Lower lobe of right lung (tissue), 2 donors: Measurements from ENCODE around the gene MACROD2. TPM values are rescaled to one million over a fixed set of nuclear protein-coding genes. Genes with fewer than 3 reads are reported as not detected.

Source experiments
- ATAC-seq, 2 donors: fragments of 200-7000 bp; cut with Tn5 transposase; one replicate each; pipeline ENCODE4 v1.9.1; 2020 to 2022; ENCODE audit warnings: mild to moderate bottlenecking in 2 of 2, moderate library complexity in 2 of 2
- DNase-seq: peaks from one replicate; pipeline ENCODE4 v3.0.0-alpha.2; 2020
- H3K27ac ChIP-seq: fragments of 200-600 bp; one replicate; pipeline ENCODE4 v1.8.0; 2022
- H3K27me3 ChIP-seq: fragments of 200-600 bp; one replicate; pipeline ENCODE4 v1.8.0; 2022; ENCODE audit warnings: low read depth
- H3K36me3 ChIP-seq: fragments of 200-600 bp; one replicate; pipeline ENCODE4 v1.8.0; 2022; ENCODE audit warnings: mild to moderate bottlenecking
- H3K4me1 ChIP-seq: fragments of 200-600 bp; one replicate; pipeline ENCODE4 v1.8.0; 2022
- H3K4me3 ChIP-seq: fragments of 200-600 bp; one replicate; pipeline ENCODE4 v1.8.0; 2022; ENCODE audit warnings: mild to moderate bottlenecking
- H3K9me3 ChIP-seq: fragments of 200-600 bp; one replicate; pipeline ENCODE4 v1.8.0; 2022
- intact Hi-C: fragments of 100-400 bp; cut with DNase I; formaldehyde crosslinking; loops from one replicate; pipeline ENCODE4 v1.11.0; 2022
- total RNA-seq: library from RNA; stranded (reverse); fragmentation: NEBNext Ultra II Directional; extraction: Animal tissue kit (Norgen Biotek cat#: 25700); gene quantifications from one replicate; pipeline ENCODE4 v1.2.1, GENCODE V29; 2021
- TF ChIP-seq, protein P1 (sequence below): fragments of 200-600 bp; IDR thresholded peaks from one replicate; pipeline ENCODE4 v1.8.0; 2022; ENCODE audit warnings: antibody characterized with exemption, mild to moderate bottlenecking
- donor health status: DM: no; HTN: yes; CAD: no; lungs with severe emphysema.

Gene MACROD2
- total RNA-seq, 1 donor from 2014 or later: 73.0 TPM

DNA sequence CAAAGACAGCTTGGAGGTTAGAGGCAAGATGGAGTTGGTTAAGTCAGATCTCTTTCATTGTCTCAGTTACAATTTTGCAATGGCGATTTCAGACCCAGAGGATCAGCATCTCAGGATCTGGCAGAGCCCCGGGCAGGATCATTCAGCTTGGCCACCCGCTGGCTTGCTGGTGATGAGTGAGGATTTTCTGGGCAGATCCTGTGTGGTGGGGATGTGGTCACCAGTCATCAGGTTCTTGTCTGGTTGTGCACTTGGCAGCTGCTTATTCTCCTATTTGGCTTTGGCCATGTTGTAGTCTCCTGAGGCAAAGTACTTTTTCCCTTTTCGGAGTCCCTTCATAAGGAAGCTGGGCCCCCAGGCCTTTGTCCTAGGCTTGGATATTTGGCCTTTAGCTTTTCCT, 1624.0 kb downstream of the MACROD2 start:
- intact Hi-C loops: no loop called here
- DNase-seq: no peak
- Histone ChIP-seq H3K27me3 (no peaks in the 10 kb centered on the region), H3K36me3 (no peaks in the 10 kb centered on the region), H3K9me3 (no peaks in the 10 kb centered on the region), H3K4me1 (no peaks in the 10 kb centered on the region), H3K4me3 (no peak overlapping the region), H3K27ac (no peak overlapping the region)
- no peak for ATAC-seq
- TF ChIP-seq, protein P1, sequence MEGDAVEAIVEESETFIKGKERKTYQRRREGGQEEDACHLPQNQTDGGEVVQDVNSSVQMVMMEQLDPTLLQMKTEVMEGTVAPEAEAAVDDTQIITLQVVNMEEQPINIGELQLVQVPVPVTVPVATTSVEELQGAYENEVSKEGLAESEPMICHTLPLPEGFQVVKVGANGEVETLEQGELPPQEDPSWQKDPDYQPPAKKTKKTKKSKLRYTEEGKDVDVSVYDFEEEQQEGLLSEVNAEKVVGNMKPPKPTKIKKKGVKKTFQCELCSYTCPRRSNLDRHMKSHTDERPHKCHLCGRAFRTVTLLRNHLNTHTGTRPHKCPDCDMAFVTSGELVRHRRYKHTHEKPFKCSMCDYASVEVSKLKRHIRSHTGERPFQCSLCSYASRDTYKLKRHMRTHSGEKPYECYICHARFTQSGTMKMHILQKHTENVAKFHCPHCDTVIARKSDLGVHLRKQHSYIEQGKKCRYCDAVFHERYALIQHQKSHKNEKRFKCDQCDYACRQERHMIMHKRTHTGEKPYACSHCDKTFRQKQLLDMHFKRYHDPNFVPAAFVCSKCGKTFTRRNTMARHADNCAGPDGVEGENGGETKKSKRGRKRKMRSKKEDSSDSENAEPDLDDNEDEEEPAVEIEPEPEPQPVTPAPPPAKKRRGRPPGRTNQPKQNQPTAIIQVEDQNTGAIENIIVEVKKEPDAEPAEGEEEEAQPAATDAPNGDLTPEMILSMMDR: no peak

DNA sequence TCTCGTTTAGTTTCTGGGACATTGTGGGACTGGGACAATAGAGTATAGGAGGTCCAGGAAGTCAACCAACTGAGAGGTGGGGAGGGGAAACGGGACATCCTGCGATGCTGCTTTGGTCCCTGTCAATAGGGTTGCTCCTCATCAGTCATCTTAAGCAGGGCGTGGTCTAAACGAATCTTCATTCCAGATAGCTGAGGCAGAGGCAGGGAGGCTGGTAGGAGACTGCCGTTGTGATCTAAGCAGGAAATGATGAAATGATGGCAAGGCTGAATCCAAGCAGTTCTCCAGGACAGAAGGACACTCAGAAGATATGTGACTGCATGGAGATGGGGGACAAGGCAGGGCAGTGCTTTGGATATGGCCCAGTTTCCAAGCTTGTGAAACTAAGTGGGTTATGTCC, 1624.5 kb downstream of the MACROD2 start:
- TF ChIP-seq, protein P1: no peak

DNA sequence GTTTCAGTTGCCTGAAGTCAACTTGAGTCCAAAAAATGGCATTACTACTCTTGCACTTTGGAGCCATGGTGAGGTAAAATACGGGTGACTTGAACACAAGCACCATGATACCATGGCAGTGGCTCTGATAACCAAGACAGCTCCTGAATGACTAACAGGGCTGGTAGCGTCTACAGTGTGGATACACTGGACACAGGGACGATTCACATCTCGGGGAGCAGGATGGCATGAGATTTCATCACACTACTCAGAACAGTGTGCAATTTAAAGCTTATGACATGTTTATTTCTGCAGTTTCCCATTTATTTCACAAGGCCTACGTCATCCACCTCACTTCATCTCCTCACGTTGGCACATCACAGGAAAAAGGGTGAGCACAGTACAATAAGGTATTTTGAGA, 1627.1 kb downstream of the MACROD2 start:
- intact Hi-C loops: no loop called here
- no peak overlapping the region for H3K27ac ChIP-seq
- no peaks in the 10 kb centered on the region for H3K9me3 ChIP-seq
- H3K27me3 ChIP-seq: no peaks in the 10 kb centered on the region
- ATAC-seq (no peak), DNase-seq (no peak)
- H3K4me3 ChIP-seq: no peak overlapping the region
- TF ChIP-seq, protein P1: no peak
- no peaks in the 10 kb centered on the region for H3K4me1 ChIP-seq
- no peaks in the 10 kb centered on the region for H3K36me3 ChIP-seq

More for the DNA sequence above, 1624.5 kb downstream of the MACROD2 start:
- no peak for ATAC-seq
- Histone ChIP-seq H3K4me1 (no peaks in the 10 kb centered on the region), H3K4me3 (no peak overlapping the region), H3K27ac (no peak overlapping the region), H3K9me3 (no peaks in the 10 kb centered on the region), H3K27me3 (no peaks in the 10 kb centered on the region), H3K36me3 (no peaks in the 10 kb centered on the region)
- intact Hi-C loops: no loop called here
- DNase-seq: no peak

DNA sequence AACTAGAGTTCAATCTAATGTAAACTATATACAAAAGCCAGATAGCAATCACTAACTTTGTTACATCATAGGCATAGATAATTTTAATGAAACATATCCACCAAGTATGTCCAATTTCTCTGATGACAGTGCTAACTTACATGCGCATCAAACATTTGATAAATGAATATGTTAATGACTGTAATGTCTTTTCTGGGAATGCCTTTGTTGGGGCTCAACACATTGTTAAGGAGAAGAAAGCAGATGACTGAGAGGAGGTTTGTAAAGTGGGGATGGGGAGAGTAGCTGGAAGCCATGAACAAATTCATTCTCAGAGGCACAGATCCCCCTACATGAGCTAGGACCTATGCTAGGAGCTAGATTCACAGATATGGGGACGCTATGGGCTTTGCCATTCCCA, 1627.9 kb downstream of the MACROD2 start:
- no peak for ATAC-seq
- no peak overlapping the region for H3K27ac ChIP-seq
- intact Hi-C loops: no loop called here

DNA sequence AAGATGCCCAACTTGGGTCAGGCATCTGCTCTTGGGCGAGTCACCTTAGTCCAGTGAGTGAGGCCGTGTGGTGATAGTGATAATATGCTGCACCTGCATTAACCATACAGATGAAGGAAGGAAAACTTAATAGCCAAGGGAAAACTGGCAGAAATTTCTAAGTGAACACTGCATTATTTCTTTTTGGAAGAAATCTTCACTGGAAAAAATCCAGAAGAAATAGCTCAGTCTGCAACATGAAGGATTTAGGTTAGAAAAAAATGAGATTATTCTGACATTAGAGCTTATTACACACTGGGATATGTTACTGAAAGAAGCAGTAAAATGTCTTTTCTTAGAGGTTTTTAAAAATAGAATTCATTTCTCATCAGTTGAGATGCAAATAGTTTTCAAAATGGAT, 1630.7 kb downstream of the MACROD2 start:
- H3K9me3 ChIP-seq: no peaks in the 10 kb centered on the region
- H3K4me1 ChIP-seq: no peaks in the 10 kb centered on the region
- no peak for DNase-seq
- intact Hi-C loops: no loop called here
- TF ChIP-seq, protein P1: no peak
- H3K27ac ChIP-seq: no peak overlapping the region
- no peak overlapping the region for H3K4me3 ChIP-seq
- no peaks in the 10 kb centered on the region for H3K27me3 ChIP-seq
- ATAC-seq: no peak
- no peaks in the 10 kb centered on the region for H3K36me3 ChIP-seq

More for the DNA sequence above, 1627.9 kb downstream of the MACROD2 start:
- TF ChIP-seq, protein P1: no peak
- no peaks in the 10 kb centered on the region for H3K9me3 ChIP-seq
- H3K4me1 ChIP-seq: no peaks in the 10 kb centered on the region
- H3K36me3 ChIP-seq: no peaks in the 10 kb centered on the region
- H3K27me3 ChIP-seq: no peaks in the 10 kb centered on the region
- H3K4me3 ChIP-seq: no peak overlapping the region
- DNase-seq: no peak

DNA sequence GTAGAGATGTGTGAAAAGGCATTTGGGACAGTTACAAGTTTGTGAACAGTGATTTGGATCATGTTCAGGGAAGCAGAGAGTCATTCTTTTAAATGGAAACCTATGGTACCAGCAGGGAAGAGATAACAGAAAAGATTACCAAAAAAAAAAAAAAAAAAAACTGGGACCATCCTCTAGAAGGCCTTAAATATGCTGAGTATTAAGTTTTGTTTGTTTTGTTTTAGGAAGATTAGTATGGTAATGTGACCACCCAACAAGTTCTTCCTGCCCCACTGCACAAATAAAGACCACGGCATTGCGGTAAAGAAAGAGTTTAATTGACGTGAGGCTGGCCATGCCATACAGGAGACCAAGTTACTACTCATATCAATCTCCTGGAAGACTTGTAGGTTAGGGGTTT, 1631.8 kb downstream of the MACROD2 start:
- Histone ChIP-seq H3K36me3 (no peaks in the 10 kb centered on the region), H3K9me3 (no peaks in the 10 kb centered on the region), H3K27me3 (no peaks in the 10 kb centered on the region), H3K4me1 (no peaks in the 10 kb centered on the region), H3K4me3 (no peak overlapping the region), H3K27ac (no peak overlapping the region)
- intact Hi-C loops: no loop called here
- DNase-seq: no peak
- TF ChIP-seq, protein P1: no peak
- no peak for ATAC-seq
